K562 (cell line): Measurements from ENCODE around the gene FGFBP3. TPM values are rescaled to one million over a fixed set of nuclear protein-coding genes. Genes with fewer than 3 reads are reported as not detected.

Source experiments
- ATAC-seq: fragments of 200-7000 bp; cut with Tn5 transposase; 3 replicates; pipeline ENCODE4 v1.9.1; 2020; ENCODE audit warnings: moderate library complexity
- BruUV-seq: library from RNA; stranded (reverse); fragments of 400-500 nt; replicated peaks from 2 replicates; lab custom pipeline; 2021; lab: Mats Ljungman, UMichigan
- CTCF ChIA-PET: fragments of 300-600 bp; formaldehyde crosslinking; extraction: SDS; loops from one replicate; lab custom pipeline; 2021; ENCODE audit warnings: low intra/inter-chr PET ratio; lab: Yijun Ruan, JAX
- POLR2A ChIA-PET: fragments of 300-600, 350-650 bp; sonication (Branson Sonifier 250); formaldehyde crosslinking; extraction: SDS; loops from one replicate; lab custom pipeline; 2021; ENCODE audit warnings: antibody characterized with exemption, inconsistent platforms; lab: Yijun Ruan, JAX
- DNase-seq, 4 experiments: peaks; one replicate each; pipeline versions ENCODE4 v3.0.0 to v3.0.0-alpha.2; 2011 to 2018; ENCODE audit warnings: low spot score in 3 of 4, mixed read lengths in 3 of 4; ENCODE audit errors: extremely low read depth in 1 of 4
- FAIRE-seq: peaks from 2 replicates; lab custom pipeline; 2011; peaks lifted over from hg19 to GRCh38; lab: Jason Lieb, UNC
- H2AFZ ChIP-seq: 2 replicates; pipeline ENCODE4 v1.6.0; 2011; ENCODE audit warnings: low read depth, low read length, control low read depth, inconsistent platforms
- H3K27ac ChIP-seq: fragments of 200-600 bp; 3 replicates; pipeline ENCODE4 v1.8.0; 2011; ENCODE audit warnings: low read depth, mild to moderate bottlenecking, control low read depth, inconsistent platforms, low read length, moderate library complexity, mixed read lengths; ENCODE audit errors: extremely low read depth
- H3K27me3 ChIP-seq, 2 experiments: fragments of 300-600 bp in 1 of 2; 2 replicates in 1 of 2; 3 replicates in 1 of 2; pipeline versions ENCODE4 v1.6.0 to v1.8.0; 2011; ENCODE audit warnings: inconsistent platforms in 2 of 2, low read length in 2 of 2, mild to moderate bottlenecking in 1 of 2, mixed read lengths in 1 of 2, moderate library complexity in 1 of 2; ENCODE audit not compliant: control insufficient read depth in 2 of 2, insufficient read depth in 2 of 2
- H3K36me3 ChIP-seq: fragments of 300-600 bp; 3 replicates; pipeline ENCODE4 v1.8.0; 2011; ENCODE audit warnings: mild to moderate bottlenecking, low read length, inconsistent platforms; ENCODE audit not compliant: control insufficient read depth, insufficient read depth
- H3K4me1 ChIP-seq, 2 experiments: fragments of 200-600 bp in 1 of 2; replicated peaks in 1 of 2; 2 replicates in 1 of 2; 3 replicates in 1 of 2; pipeline versions ENCODE4 v1.5.1 to v1.8.0; 2011; ENCODE audit warnings: inconsistent platforms in 2 of 2, low read length in 2 of 2, mild to moderate bottlenecking in 1 of 2, mixed read lengths in 1 of 2, moderate library complexity in 1 of 2; ENCODE audit not compliant: control insufficient read depth in 2 of 2, insufficient read depth in 2 of 2
- H3K4me2 ChIP-seq: 2 replicates; pipeline ENCODE4 v1.6.1; 2011; ENCODE audit warnings: low read length, control low read depth, inconsistent platforms, mixed read lengths; ENCODE audit not compliant: insufficient read depth
- H3K4me3 ChIP-seq: fragments of 200-600 bp; sonication (generic), shearing (Covaris generic); 2 replicates; pipeline ENCODE4 v1.5.1; 2016; ENCODE audit warnings: control low read depth, inconsistent platforms
- H3K79me2 ChIP-seq: fragments of 200-600 bp; 3 replicates; pipeline ENCODE4 v1.8.0; 2011; ENCODE audit warnings: low read length, inconsistent platforms; ENCODE audit not compliant: control insufficient read depth, insufficient read depth
- H3K9ac ChIP-seq, 2 experiments: 2 replicates each; pipeline versions ENCODE4 v1.6.0 to v1.6.1; 2011; ENCODE audit warnings: low read depth in 2 of 2, low read length in 2 of 2, control low read depth in 1 of 2, inconsistent platforms in 1 of 2, mild to moderate bottlenecking in 1 of 2, mixed read lengths in 1 of 2; ENCODE audit not compliant: insufficient read depth in 1 of 2
- H3K9me1 ChIP-seq: one replicate; pipeline ENCODE4 v1.6.0; 2011; ENCODE audit warnings: inconsistent platforms, mild to moderate bottlenecking, low read length, moderate library complexity; ENCODE audit not compliant: control insufficient read depth, insufficient read depth
- H3K9me3 ChIP-seq: replicated peaks from 2 replicates; pipeline ENCODE4 v1.5.1; 2011; ENCODE audit warnings: low read depth, low read length, inconsistent platforms; ENCODE audit not compliant: control insufficient read depth, insufficient read depth
- H4K20me1 ChIP-seq: replicated peaks from 2 replicates; pipeline ENCODE4 v1.6.1; 2011; ENCODE audit warnings: low read length, inconsistent platforms, mixed read lengths; ENCODE audit not compliant: control insufficient read depth, insufficient read depth
- CBFA2T3 ChIP-seq: fragments of 450-650 bp; IDR thresholded peaks from 2 replicates; pipeline ENCODE4 v1.6.1; 2017
- CBX8 ChIP-seq: fragments of 200-600 bp; sonication (generic); IDR thresholded peaks from 2 replicates; pipeline ENCODE4 v1.6.1; 2012; ENCODE audit warnings: borderline replicate concordance, mixed run types, low read depth, mild to moderate bottlenecking, moderate library complexity, mixed read lengths, low read length, control low read depth, inconsistent platforms; ENCODE audit not compliant: poor library complexity, severe bottlenecking; ENCODE audit errors: extremely low read depth
- CTCF ChIP-seq, 3 experiments: IDR thresholded peaks in 2 of 3; conservative IDR thresholded peaks in 1 of 3; 2 replicates each; pipeline ENCODE4 v1.5.1; 2011 to 2012; ENCODE audit warnings: low read length in 3 of 3, mild to moderate bottlenecking in 3 of 3, control low read depth in 2 of 3, improper control_type of control experiment in 1 of 3, inconsistent platforms in 1 of 3, low read depth in 1 of 3, mixed read lengths in 1 of 3, moderate library complexity in 1 of 3; ENCODE audit not compliant: insufficient read depth in 2 of 3
- E2F5 ChIP-seq: sonication (generic); formaldehyde crosslinking; IDR thresholded peaks from 2 replicates; pipeline ENCODE4 v1.8.0; 2022; ENCODE audit warnings: mild to moderate bottlenecking, missing genetic modification reagents
- HMG20B ChIP-seq: fragments of 250-450 bp; sonication (Bioruptor Pico); IDR thresholded peaks from 2 replicates; pipeline ENCODE4 v1.5.0; 2021; ENCODE audit warnings: mild to moderate bottlenecking
- HNRNPL ChIP-seq: fragments of 200-400 bp; formaldehyde crosslinking; IDR thresholded peaks from 2 replicates; pipeline ENCODE4 v1.6.1; 2017; ENCODE audit warnings: low read depth, mild to moderate bottlenecking, low read length
- MTA3 ChIP-seq: fragments of 450-650 bp; formaldehyde crosslinking; IDR thresholded peaks from 2 replicates; pipeline ENCODE4 v1.6.1; 2017; ENCODE audit warnings: mild to moderate bottlenecking, borderline replicate concordance
- NCOR1 ChIP-seq: fragments of 450-650 bp; IDR thresholded peaks from 2 replicates; pipeline ENCODE4 v1.6.1; 2016; ENCODE audit warnings: mild to moderate bottlenecking, moderate library complexity
- RAD21 ChIP-seq, 2 experiments: fragments of 250-450 bp in 1 of 2; fragments of 450-650 bp in 1 of 2; sonication (Bioruptor Pico) in 1 of 2; formaldehyde crosslinking in 1 of 2; IDR thresholded peaks in 1 of 2; conservative IDR thresholded peaks in 1 of 2; 2 replicates each; pipeline versions ENCODE4 v1.4.0 to v1.8.0; 2020 to 2022; ENCODE audit warnings: mild to moderate bottlenecking in 2 of 2, moderate library complexity in 1 of 2
- TCF3 ChIP-seq: sonication (generic); formaldehyde crosslinking; IDR thresholded peaks from 2 replicates; pipeline ENCODE4 v1.4.0; 2020; ENCODE audit warnings: mild to moderate bottlenecking, missing genetic modification reagents
- ZC3H8 ChIP-seq: fragments of 450-650 bp; IDR thresholded peaks from 2 replicates; pipeline ENCODE4 v1.6.1; 2017
- ZNF263 ChIP-seq: sonication (generic); formaldehyde crosslinking; IDR thresholded peaks from 2 replicates; pipeline ENCODE4 v1.8.0; 2022; ENCODE audit warnings: mild to moderate bottlenecking, missing genetic modification reagents, borderline replicate concordance
- WGBS: fragments of 100-300 bp; shearing (Covaris generic); methylation state at CpG from one replicate; pipeline ENCODE4 v1.1.6; 2016; ENCODE audit warnings: low coverage, mixed read lengths; ENCODE audit not compliant: insufficient coverage; ENCODE audit errors: missing lambda C conversion rate; 5-methylcytosine and 5-hydroxymethylcytosine counted together
- in situ Hi-C: fragments of 300-500 bp; cut with MboI; formaldehyde crosslinking; loops from 4 replicates; pipeline ENCODE4 v1.15.0; 2018; ENCODE audit warnings: inconsistent platforms, mixed read lengths
- intact Hi-C: fragments of 100-400 bp; cut with micrococcal nuclease; formaldehyde crosslinking; loops from 2 replicates; pipeline ENCODE4 v1.14.2; 2022
- polyA plus RNA-seq, 8 experiments: library from polyadenylated mRNA; depleted of rRNA in 4 of 8; stranded (reverse) in 5 of 8; unstranded in 3 of 8; fragments of >200 nt; fragmentation: Nextera tagmentation in 2 of 8; fragmentation: Illumina TruSeq in 1 of 8; extraction: Ambion mirVana in 2 of 8; extraction: Trizol in 1 of 8; gene quantifications; 2 replicates each; pipeline versions ENCODE4 v1.2.1 to v1.2.3, GENCODE V29; 2011 to 2014; ENCODE audit warnings: inconsistent platforms in 1 of 8, missing spikeins in 1 of 8
- total RNA-seq, 7 experiments: library from RNA; depleted of rRNA in 6 of 7; stranded (reverse); fragments of >200 nt in 6 of 7; fragmentation: Illumina TruSeq in 2 of 7; extraction: Trizol in 2 of 7; gene quantifications; 2 replicates each; pipeline versions ENCODE4 v1.2.1 to v1.2.3, GENCODE V29; 2011 to 2021; ENCODE audit warnings: low replicate concordance in 1 of 7

FGFBP3 gene
- total and polyA plus RNA-seq, 9 of the 15 experiments (the other 6 are each of a cell fraction or from before 2014, with no cell fraction given) = 0.58 to 3.0 (median 1.5) TPM

- intact Hi-C loops = no loop called here
- no peaks in the 10 kb centered on the region for H3K79me2 ChIP-seq
- H3K9ac ChIP-seq = no peak overlapping the region
- H3K4me2 ChIP-seq = no peak overlapping the region
- no peaks in the 10 kb centered on the region for H4K20me1 ChIP-seq
- no peaks in the 10 kb centered on the region for H3K9me1 ChIP-seq
- FAIRE-seq = no peak
- no peak overlapping the region for H3K4me3 ChIP-seq
- peaks cover 83% of the 10 kb centered on the region for H3K36me3 ChIP-seq
- no peaks in the 10 kb centered on the region for H3K27me3 ChIP-seq
- H3K9me3 ChIP-seq = no peaks in the 10 kb centered on the region
- WGBS = 46% methylated on average over 1 of the region's 1 CpG
- TF ChIP-seq ZNF263 (CRISPR knock-in tag) (no peak), TCF3 (CRISPR knock-in tag) (peak; percentile 20; the same call in 1 of the 2 replicates), ZC3H8 (no peak), CBFA2T3 (0 out of 2 replicates have a peak, but pooled peaks have one; percentile 20)
- no peaks in the 10 kb centered on the region for H3K4me1 ChIP-seq
- no TSS peak for BruUV-seq
- DNase-seq = no peak
- in situ Hi-C loops = no loop called here
- H3K27ac ChIP-seq = no peak overlapping the region
- no peak for ATAC-seq
- ChIA-PET CTCF (no interaction called here), POLR2A (no interaction called here)
- no peak overlapping the region for H2AFZ ChIP-seq
Measured at GRCh38 chr10:91860885-91861284, 48.4 kb downstream of the FGFBP3 start.

- FAIRE-seq = peak; percentile 26
- H3K36me3 ChIP-seq = peaks cover 68% of the 10 kb centered on the region
Measured at GRCh38 chr10:91856637-91857036, 52.6 kb downstream of the FGFBP3 start.

More at GRCh38 chr10:91856637-91857036, 52.6 kb downstream of the FGFBP3 start:
- Histone ChIP-seq H3K27ac (no peak overlapping the region), H3K79me2 (no peaks in the 10 kb centered on the region), H3K4me1 (no peaks in the 10 kb centered on the region), H3K9me3 (no peaks in the 10 kb centered on the region), H3K4me2 (no peak overlapping the region), H3K9me1 (no peaks in the 10 kb centered on the region), H3K4me3 (no peak overlapping the region), H3K27me3 (no peaks in the 10 kb centered on the region), H2AFZ (no peak overlapping the region)
- WGBS = 80% methylated on average over 6 of the region's 6 CpGs
- CTCF ChIA-PET = interaction anchor here (0.7 kb wide), 1 partner anchor 56 kb away, joined by 3 read pairs; no protein-coding TSS in a partner anchor
- DNase-seq = peak in 1 of 4 experiments; percentile 6
- BruUV-seq = no TSS peak
- TF ChIP-seq NCOR1 (no peak), HMG20B (no peak), HNRNPL (no peak), E2F5 (CRISPR knock-in tag) (no peak), CBX8 (no peak), MTA3 (no peak), CTCF (IDR thresholded peaks at IDR 0.05 in 2 of 3, conservative IDR thresholded peaks at IDR 0.05 in 1 of 3; ENCODE audit: insufficient read depth in 2 of 3, low read depth in 1 of 3, low read length in 3 of 3) (peak; percentile 10 to 32 (median 29); a peak in 3 of 6 replicates), RAD21 (CRISPR knock-in tag; conservative IDR thresholded peaks at IDR 0.05 in 1 of 2, IDR thresholded peaks at IDR 0.05 in 1 of 2) (peak in 1 of 2 experiments; percentile 9; a peak in 1 of 4 replicates)
- TF ChIP-seq, all 486 proteins: peak for 2
- H4K20me1 ChIP-seq = no peaks in the 10 kb centered on the region
- intact Hi-C loops (loop anchor here (10.0 kb wide), 1 partner anchor 102 kb away; no protein-coding TSS in a partner anchor), in situ Hi-C loops (no loop called here)
- no peak overlapping the region for H3K9ac ChIP-seq
- no peak for ATAC-seq
- POLR2A ChIA-PET = no interaction called here
